Measurements from ENCODE around the gene KRTAP5-7. TPM values are rescaled to one million over a fixed set of nuclear protein-coding genes. Genes with fewer than 3 reads are reported as not detected.

The KRTAP5-7 gene
- total and polyA plus RNA-seq, 2 of the 13 experiments (the other 11 are each of a cell fraction or from before 2014, with no cell fraction given): 0.54 TPM; not detected in 1

DNA sequence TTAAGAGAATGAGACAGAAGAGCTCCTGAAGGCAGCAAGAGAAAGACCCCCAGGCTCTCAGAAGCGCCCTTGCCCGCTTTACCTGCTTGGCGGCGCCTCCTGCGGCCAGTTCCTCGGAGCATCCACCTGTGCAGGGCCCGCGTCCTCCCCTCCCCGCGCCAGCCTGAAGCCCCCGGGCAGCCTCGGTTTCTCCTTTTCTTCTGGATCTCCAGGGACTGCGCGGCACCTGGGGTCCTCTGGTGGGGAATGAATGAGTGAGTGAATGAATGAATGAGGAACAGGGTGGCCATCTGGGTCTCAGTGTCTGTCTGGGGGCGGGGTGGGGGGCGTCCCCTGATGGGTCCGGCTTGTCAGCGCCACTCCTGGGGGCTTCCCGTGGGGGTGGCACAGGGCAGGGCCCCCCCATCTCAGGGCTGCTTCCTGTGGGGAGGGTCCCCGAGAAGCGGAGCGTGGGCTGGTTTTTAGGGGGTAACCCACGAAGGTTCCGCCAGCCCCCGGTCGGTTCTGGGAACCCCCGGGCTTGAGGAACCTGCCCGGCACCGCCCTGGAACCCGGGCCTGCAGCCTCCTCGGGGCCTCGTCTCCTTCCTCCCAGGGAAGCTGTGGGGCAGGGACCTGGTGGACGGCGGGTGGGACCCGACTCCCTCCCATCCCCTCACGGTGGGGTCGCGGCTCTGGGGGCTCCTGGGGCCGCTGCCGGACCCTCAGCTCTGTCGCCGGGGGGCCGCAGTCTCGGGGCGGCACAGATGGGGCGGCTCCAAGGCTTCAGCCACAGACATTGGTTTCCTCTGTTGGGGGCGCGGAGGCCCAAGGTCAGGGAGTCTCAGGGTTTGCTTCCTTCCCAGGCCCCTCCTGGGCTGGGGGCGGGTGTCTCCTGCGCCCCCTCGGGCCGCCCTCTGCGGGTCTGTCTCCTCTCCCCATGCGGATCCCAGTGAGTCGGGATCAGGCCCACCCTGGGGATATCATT, 8.3 kb upstream of the KRTAP5-7 start:
- no peaks in the 10 kb centered on the region for H3K79me2 ChIP-seq (ENCODE audit: insufficient read depth, low read length)
- H3K4me1 ChIP-seq (ENCODE audit: insufficient read depth, low read length): no peaks in the 10 kb centered on the region
- ChIA-PET CTCF (ENCODE audit: low intra/inter-chr PET ratio, low total read pairs) (no interaction called here), POLR2A (no interaction called here)
- H3K27me3 ChIP-seq (ENCODE audit: control insufficient read depth in 1 of 2, insufficient read depth in 2 of 2, low read length in 2 of 2): 0 out of 5 replicates have a peak, but pooled peaks cover 0 to 1% of the 10 kb centered on the region in 2 experiments
- no peaks in the 10 kb centered on the region for H3K9me3 ChIP-seq (ENCODE audit: low read length)
- FAIRE-seq (no peak), DNase-seq (ENCODE audit: low spot score) (no peak), ATAC-seq (no peak)
- no peaks in the 10 kb centered on the region for H4K20me1 ChIP-seq (ENCODE audit: insufficient read depth, low read length)
- H3K36me3 ChIP-seq (replicated peaks in 1 of 2; ENCODE audit: control insufficient read depth in 1 of 2, insufficient read depth in 2 of 2, low read length in 2 of 2): no peaks in the 10 kb centered on the region
- in situ Hi-C loops (cut with HindIII; ENCODE audit: extremely low pct_ligation_motif_present, low pct_unique_long_range_greater_than_20kb): no loop called here
- BruUV-seq (replicated peaks): no TSS peak
- intact Hi-C loops (cut with micrococcal nuclease; ENCODE audit: unreplicated experiment): no loop called here
- no peak overlapping the region for H3K9ac ChIP-seq (ENCODE audit: insufficient read depth, low read depth, low read length)
- no peak overlapping the region for H3K4me2 ChIP-seq (ENCODE audit: low read depth, low read length)
- H2AFZ ChIP-seq (ENCODE audit: low read length): no peak overlapping the region
- H3K27ac ChIP-seq (ENCODE audit: extremely low read length, insufficient read depth, low read length): no peak overlapping the region
- TF ChIP-seq, protein P1, sequence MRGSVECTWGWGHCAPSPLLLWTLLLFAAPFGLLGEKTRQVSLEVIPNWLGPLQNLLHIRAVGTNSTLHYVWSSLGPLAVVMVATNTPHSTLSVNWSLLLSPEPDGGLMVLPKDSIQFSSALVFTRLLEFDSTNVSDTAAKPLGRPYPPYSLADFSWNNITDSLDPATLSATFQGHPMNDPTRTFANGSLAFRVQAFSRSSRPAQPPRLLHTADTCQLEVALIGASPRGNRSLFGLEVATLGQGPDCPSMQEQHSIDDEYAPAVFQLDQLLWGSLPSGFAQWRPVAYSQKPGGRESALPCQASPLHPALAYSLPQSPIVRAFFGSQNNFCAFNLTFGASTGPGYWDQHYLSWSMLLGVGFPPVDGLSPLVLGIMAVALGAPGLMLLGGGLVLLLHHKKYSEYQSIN (CRISPR knock-in tag; IDR thresholded peaks at IDR 0.05; ENCODE audit: borderline replicate concordance): no peak
- TF ChIP-seq, protein P2, sequence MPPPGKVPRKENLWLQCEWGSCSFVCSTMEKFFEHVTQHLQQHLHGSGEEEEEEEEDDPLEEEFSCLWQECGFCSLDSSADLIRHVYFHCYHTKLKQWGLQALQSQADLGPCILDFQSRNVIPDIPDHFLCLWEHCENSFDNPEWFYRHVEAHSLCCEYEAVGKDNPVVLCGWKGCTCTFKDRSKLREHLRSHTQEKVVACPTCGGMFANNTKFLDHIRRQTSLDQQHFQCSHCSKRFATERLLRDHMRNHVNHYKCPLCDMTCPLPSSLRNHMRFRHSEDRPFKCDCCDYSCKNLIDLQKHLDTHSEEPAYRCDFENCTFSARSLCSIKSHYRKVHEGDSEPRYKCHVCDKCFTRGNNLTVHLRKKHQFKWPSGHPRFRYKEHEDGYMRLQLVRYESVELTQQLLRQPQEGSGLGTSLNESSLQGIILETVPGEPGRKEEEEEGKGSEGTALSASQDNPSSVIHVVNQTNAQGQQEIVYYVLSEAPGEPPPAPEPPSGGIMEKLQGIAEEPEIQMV (CRISPR knock-in tag; IDR thresholded peaks at IDR 0.05; ENCODE audit: low read depth): no peak
- TF ChIP-seq ZKSCAN1 (IDR thresholded peaks at IDR 0.05; ENCODE audit: low read length) (no peak), TMF1 (CRISPR knock-in tag; IDR thresholded peaks at IDR 0.05; ENCODE audit: low read depth) (no peak), RARA (CRISPR knock-in tag; IDR thresholded peaks at IDR 0.05) (no peak), SMAD9 (CRISPR knock-in tag; IDR thresholded peaks at IDR 0.05) (no peak), KDM4B (CRISPR knock-in tag; IDR thresholded peaks at IDR 0.05) (no peak), SMYD3 (CRISPR knock-in tag; IDR thresholded peaks at IDR 0.05) (no peak), SRSF1 (optimal IDR thresholded peaks at IDR 0.05; ENCODE audit: low read depth, low read length) (no peak), HNRNPL (IDR thresholded peaks at IDR 0.05; ENCODE audit: low read depth, low read length) (no peak), TOPORS (CRISPR knock-in tag; IDR thresholded peaks at IDR 0.05) (no peak), DNMT1 (CRISPR knock-in tag; IDR thresholded peaks at IDR 0.05) (no peak), NFYC (CRISPR knock-in tag; IDR thresholded peaks at IDR 0.05) (no peak), YY1 (IDR thresholded peaks at IDR 0.05; ENCODE audit: insufficient read depth, insufficient replicate concordance, low read depth, low read length) (no peak), TBP (CRISPR knock-in tag; IDR thresholded peaks at IDR 0.05) (no peak), ZNF101 (CRISPR knock-in tag; IDR thresholded peaks at IDR 0.05; ENCODE audit: borderline replicate concordance, low read depth) (no peak)
- TF ChIP-seq, protein P3, sequence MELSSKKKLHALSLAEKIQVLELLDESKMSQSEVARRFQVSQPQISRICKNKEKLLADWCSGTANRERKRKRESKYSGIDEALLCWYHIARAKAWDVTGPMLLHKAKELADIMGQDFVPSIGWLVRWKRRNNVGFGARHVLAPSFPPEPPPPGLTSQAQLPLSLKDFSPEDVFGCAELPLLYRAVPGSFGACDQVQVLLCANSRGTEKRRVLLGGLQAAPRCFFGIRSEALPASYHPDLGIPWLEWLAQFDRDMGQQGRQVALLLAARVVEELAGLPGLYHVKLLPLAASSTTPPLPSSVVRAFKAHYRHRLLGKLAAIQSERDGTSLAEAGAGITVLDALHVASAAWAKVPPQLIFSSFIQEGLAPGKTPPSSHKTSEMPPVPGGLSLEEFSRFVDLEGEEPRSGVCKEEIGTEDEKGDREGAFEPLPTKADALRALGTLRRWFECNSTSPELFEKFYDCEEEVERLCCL (CRISPR knock-in tag; IDR thresholded peaks at IDR 0.05; ENCODE audit: borderline replicate concordance): no peak
- TF ChIP-seq, protein P4, sequence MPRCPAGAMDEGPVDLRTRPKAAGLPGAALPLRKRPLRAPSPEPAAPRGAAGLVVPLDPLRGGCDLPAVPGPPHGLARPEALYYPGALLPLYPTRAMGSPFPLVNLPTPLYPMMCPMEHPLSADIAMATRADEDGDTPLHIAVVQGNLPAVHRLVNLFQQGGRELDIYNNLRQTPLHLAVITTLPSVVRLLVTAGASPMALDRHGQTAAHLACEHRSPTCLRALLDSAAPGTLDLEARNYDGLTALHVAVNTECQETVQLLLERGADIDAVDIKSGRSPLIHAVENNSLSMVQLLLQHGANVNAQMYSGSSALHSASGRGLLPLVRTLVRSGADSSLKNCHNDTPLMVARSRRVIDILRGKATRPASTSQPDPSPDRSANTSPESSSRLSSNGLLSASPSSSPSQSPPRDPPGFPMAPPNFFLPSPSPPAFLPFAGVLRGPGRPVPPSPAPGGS (CRISPR knock-in tag; IDR thresholded peaks at IDR 0.05): no peak
- 90% methylated on average over 14 of the region's 55 CpGs for WGBS (ENCODE audit: low lambda C conversion rate)
- H3K4me3 ChIP-seq (replicated peaks in 1 of 3; ENCODE audit: insufficient read depth in 1 of 3, low read depth in 2 of 3, low read length in 3 of 3): no peak overlapping the region
